ENCODE data around the gene SETBP1. TPM values are rescaled to one million over a fixed set of nuclear protein-coding genes. Genes with fewer than 3 reads are reported as not detected.

The SETBP1 gene
- total and polyA plus RNA-seq, 2 of the 13 experiments (the other 11 are each of a cell fraction or from before 2014, with no cell fraction given): 0.18 to 0.65 TPM

GRCh38 chr18:44981121-44981520 is 300.4 kb downstream of the SETBP1 start (continued):
- TF ChIP-seq ZNF225 (CRISPR knock-in tag; IDR thresholded peaks at IDR 0.05) (no peak), HCFC1 (IDR thresholded peaks at IDR 0.05; ENCODE audit: low read depth, low read length) (no peak), ZFP82 (CRISPR knock-in tag; IDR thresholded peaks at IDR 0.05; ENCODE audit: borderline replicate concordance) (no peak), NFIC (IDR thresholded peaks at IDR 0.05; ENCODE audit: low read length) (no peak), SMARCE1 (IDR thresholded peaks at IDR 0.05; ENCODE audit: borderline replicate concordance) (no peak), GATA4 (IDR thresholded peaks at IDR 0.05; ENCODE audit: borderline replicate concordance, low read depth) (no peak), BCL6 (CRISPR knock-in tag; IDR thresholded peaks at IDR 0.05) (no peak), ZNF513 (CRISPR knock-in tag; conservative IDR thresholded peaks at IDR 0.05) (no peak), ZNF652 (CRISPR knock-in tag; IDR thresholded peaks at IDR 0.05; ENCODE audit: borderline replicate concordance, low read depth) (no peak)

GRCh38 chr18:44986933-44987332 is 306.2 kb downstream of the SETBP1 start:
- Histone ChIP-seq H3K27ac (ENCODE audit: extremely low read length, insufficient read depth, low read length) (no peak overlapping the region), H3K9ac (ENCODE audit: insufficient read depth, low read depth, low read length) (no peak overlapping the region), H3K4me1 (ENCODE audit: insufficient read depth, low read length) (no peaks in the 10 kb centered on the region), H3K9me3 (ENCODE audit: low read length) (no peaks in the 10 kb centered on the region), H2AFZ (ENCODE audit: low read length) (no peak overlapping the region), H3K79me2 (ENCODE audit: insufficient read depth, low read length) (no peaks in the 10 kb centered on the region), H4K20me1 (ENCODE audit: insufficient read depth, low read length) (no peaks in the 10 kb centered on the region), H3K4me3 (replicated peaks in 1 of 3; ENCODE audit: insufficient read depth in 1 of 3, low read depth in 2 of 3, low read length in 3 of 3) (no peak overlapping the region), H3K27me3 (ENCODE audit: control insufficient read depth in 1 of 2, insufficient read depth in 2 of 2, low read length in 2 of 2) (no peaks in the 10 kb centered on the region), H3K36me3 (replicated peaks in 1 of 2; ENCODE audit: control insufficient read depth in 1 of 2, insufficient read depth in 2 of 2, low read length in 2 of 2) (no peaks in the 10 kb centered on the region), H3K4me2 (ENCODE audit: low read depth, low read length) (no peak overlapping the region)
- DNase-seq (ENCODE audit: low spot score) (no peak), ATAC-seq (no peak), FAIRE-seq (no peak)
- ChIA-PET POLR2A (no interaction called here), CTCF (ENCODE audit: low intra/inter-chr PET ratio, low total read pairs) (no interaction called here)
- no peak for TF ChIP-seq SAFB2 (CRISPR knock-in tag; IDR thresholded peaks at IDR 0.05; ENCODE audit: borderline replicate concordance, low read depth)
- TF ChIP-seq CEBPB (IDR thresholded peaks at IDR 0.05; ENCODE audit: borderline replicate concordance, low read depth, low read length): peak; percentile 12; the same call in 1 of the 2 replicates
- TF ChIP-seq ZNF616 (CRISPR knock-in tag; IDR thresholded peaks at IDR 0.05; ENCODE audit: low read depth): no peak
- no peak for TF ChIP-seq GLI4 (CRISPR knock-in tag; IDR thresholded peaks at IDR 0.05; ENCODE audit: borderline replicate concordance)
- TF ChIP-seq ZNF570 (CRISPR knock-in tag; IDR thresholded peaks at IDR 0.05; ENCODE audit: borderline replicate concordance): no peak
- no peak for TF ChIP-seq FOSL1 (CRISPR knock-in tag; IDR thresholded peaks at IDR 0.05; ENCODE audit: borderline replicate concordance)
- TF ChIP-seq SOX13 (IDR thresholded peaks at IDR 0.05): no peak
- TF ChIP-seq SOX13 (CRISPR knock-in tag; conservative IDR thresholded peaks at IDR 0.05 in 1 of 2, IDR thresholded peaks at IDR 0.05 in 1 of 2): no peak
- TF ChIP-seq RCOR2 (CRISPR knock-in tag; IDR thresholded peaks at IDR 0.05): no peak
- no TSS peak for BruUV-seq (replicated peaks)
- 44% methylated on average over 3 of the region's 3 CpGs for WGBS (ENCODE audit: low lambda C conversion rate)
- intact Hi-C loops (cut with micrococcal nuclease; ENCODE audit: unreplicated experiment) (loop anchor here (2.0 kb wide), 1 partner anchor 62 kb away; no protein-coding TSS in a partner anchor), in situ Hi-C loops (cut with HindIII; ENCODE audit: extremely low pct_ligation_motif_present, low pct_unique_long_range_greater_than_20kb) (no loop called here)
